NCI-H1105 treated with DMSO at 0.1 percent for 48 hours (cell line): ENCODE data around the gene PLXNA4.

Source experiments
- DNase-seq: peaks from one replicate; lab custom pipeline; 2025; lab: John Stamatoyannopoulos, UW

The PLXNA4 gene

DNA sequence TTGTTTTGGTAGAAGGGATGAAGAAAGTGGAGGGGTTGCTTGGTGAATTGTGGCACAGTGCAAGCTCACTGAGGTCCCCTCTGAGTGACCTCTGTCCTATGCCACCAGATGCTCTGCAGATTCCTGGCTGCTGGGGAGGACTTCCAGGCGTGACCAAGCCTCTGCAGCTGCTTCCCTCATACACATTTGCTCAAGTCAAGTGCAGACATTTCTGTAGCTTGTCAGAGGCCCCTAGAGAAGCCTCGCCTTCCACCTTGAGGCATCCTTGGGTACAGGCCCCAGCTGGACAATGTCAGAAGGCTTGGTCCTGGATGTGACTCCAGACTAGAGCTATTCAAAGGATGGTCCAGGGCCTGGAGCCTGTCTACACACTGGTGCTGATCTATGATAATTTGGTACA lies 464.2 kb downstream of the PLXNA4 start:
- DNase-seq, result no peak

DNA sequence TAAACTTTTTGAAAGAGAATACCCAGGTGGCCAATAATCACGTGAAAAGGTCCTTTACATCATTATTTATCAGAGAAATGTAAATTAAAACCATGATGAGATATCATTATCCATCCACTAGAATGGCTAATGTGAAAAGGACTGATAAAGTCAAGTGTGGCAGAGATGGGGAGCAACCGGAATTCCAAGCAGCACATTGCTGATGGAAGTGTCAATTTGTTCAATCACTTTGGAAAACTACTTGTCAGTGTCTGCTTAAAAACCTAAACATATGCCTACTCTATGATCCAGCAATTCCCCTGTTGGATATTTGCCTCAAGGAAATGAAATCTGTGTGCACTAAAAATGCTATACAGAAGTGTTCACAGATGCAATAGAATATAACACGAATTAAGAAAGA lies 465.6 kb downstream of the PLXNA4 start:
- DNase-seq, result no peak

DNA sequence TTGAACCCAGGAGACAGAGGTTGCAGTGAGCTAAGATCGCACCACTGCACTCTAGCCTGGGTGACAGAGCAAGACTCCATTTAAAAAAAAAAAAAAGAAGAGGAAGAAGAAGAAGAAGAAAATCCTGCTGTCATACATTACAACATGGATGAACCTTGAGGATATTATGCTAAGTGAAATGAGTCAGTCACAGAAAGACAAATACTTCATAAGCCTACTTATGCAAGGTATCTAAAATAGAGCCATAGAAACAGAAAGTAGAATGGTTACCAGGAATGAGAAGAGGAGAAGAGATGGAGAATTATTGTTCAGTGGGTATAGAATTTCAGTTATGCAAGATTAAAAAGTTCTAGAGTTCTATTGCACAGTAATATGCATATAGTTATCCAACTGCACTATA lies 466.5 kb downstream of the PLXNA4 start:
- no peak for DNase-seq

DNA sequence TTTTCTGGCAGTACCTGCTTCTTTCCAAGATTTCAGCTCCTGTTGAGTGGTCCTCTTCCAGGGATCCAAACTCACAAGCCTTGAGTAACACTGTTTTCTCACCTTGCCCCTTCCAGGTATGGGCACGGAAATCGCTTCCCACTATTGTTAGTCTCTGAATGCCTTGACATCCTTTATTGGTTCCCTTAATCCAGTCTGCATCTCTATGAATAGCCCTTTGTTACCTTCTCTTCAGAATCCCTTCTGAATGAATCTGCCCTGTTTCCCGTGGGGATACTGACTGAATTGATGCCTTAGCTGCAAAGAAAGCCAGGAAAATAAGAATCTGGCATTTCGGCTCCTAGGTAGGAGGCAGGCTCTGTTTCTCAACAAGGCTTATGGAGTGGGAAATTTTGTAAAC lies 467.7 kb downstream of the PLXNA4 start:
- DNase-seq, result no peak

DNA sequence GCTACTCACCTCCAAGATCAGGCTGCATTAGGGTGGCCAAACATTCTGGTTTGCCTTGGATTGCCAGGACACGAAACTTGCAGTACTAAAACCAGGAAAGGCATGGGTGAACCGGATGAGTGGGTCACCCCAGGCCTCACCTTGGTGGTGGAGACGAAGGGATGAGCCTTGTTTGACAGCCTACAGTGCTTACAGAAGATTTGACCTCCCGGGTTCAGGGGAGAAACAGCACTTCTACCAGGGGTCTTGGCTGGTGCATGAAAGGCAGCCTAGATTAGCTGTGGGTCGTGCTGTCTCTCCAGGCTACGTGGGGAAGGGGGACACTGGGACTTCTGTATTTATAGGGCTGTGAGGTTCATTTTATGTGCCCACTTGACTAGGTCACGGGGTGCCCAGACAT lies 469.8 kb downstream of the PLXNA4 start:
- DNase-seq, result no peak

DNA sequence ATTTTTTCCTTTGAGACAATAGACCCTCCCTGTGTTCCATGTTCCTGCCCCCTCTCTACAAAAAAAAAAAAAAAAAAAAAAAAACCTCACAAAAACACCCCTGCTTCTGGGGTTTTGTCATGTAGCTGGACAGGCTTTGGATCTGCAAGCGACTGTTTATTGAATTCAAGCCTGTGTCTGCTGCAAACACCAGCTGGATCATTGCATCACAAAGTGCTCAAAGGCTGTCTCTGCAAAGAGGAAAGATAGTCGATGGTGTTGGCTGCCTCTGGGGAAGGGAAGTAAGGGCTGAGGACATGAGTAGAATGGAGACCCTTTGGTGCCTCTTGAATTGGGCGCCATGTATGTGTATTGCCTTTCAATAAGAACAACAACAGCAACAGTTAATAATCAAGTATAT lies 471.2 kb downstream of the PLXNA4 start:
- no peak for DNase-seq

DNA sequence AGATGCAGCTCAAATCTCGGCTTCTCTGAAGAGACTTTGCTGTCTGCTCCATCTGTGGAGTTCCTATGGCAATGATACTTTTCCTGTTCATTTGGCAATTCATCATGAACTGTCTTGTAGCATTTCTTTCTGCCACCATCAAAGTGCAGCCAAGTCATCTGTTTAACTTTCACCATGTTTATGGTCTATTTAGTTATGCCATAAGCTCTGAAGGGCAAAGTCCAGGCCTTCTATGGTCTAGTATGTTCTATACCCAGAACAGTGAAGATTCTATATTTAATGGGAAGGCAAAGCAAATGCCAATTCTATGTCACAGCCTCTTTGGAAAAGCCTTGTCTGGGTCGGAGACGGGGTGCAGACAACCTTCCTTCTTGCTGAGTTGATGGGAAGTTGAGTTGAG lies 472.6 kb downstream of the PLXNA4 start:
- DNase-seq, result no peak

DNA sequence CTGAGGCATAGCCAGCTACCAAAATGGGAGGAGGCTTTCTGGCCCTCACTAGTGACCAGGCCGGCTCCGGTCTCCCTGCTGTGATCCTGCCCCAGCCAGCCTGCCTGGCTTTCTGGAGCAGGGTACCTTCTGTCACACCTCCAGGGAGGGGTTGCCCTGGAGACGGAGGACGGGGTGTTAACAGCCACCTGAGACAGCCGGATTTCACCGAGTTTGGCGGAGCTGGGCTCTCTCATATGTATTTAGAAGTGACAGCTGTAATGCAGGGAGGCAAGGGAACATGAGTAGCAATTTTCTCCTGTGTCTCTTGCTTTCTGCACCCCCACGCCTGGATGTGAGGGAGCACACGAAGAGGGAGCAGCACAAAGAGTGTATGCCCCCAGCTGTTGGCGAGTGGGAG lies 473.3 kb downstream of the PLXNA4 start:
- no peak for DNase-seq

DNA sequence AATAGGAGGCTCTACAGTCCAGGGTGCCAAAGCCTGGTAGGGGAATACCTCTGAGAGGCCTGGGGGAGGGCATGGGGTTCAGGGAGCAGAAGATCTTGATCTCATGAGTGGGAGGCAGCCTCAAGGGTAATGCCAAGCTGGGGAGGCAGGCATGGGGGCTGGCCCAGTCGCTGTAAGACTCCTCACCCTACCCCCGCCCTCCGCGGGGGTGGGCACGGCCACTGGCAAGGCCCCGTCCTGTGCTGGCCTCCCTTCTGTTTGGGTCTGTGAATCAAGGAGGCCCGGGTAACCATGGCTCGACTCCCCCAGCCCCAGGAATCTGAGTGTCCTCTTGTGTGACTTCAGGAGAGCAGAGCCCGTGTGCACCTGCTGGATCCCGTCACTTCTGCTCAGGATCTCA lies 473.9 kb downstream of the PLXNA4 start:
- DNase-seq, result no peak

DNA sequence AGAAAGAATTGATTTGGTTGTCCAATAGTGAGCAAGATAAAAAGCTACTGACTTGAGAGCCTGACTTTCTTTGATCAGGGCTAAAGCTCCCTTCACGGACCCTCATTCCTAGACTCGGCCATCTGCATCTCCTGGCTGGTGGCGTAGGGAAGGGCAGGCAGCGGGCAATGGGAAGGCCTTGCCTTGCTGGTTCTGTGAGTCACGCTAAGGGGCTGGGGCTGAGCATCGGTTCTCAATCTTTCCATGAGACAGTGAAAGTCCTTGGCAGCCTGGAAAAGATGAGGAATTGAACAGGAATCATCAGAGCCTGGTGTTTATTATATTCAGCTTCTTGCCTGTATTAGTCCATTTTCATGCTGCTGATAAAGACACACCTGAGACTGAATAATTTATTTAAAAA lies 475.3 kb downstream of the PLXNA4 start:
- no peak for DNase-seq

DNA sequence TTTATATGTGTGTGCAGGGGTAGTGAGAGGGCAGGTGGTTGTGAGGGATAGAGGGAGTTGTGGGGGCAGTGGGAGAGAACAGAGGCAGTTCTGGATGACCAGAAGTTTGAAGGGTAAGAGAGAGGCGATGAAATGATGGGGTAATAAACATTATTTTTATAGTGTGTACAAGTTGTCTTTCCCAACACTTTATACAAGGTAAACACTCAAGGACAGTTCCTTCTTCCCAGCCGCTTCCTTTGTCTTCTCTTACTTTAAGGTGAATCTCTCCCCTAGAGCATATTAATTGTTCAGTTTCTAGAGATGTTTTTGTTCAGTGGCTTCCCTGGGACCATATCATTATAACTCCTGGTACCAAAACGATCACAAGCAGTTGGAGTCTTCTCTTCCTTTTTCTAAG lies 475.8 kb downstream of the PLXNA4 start:
- DNase-seq, result no peak

DNA sequence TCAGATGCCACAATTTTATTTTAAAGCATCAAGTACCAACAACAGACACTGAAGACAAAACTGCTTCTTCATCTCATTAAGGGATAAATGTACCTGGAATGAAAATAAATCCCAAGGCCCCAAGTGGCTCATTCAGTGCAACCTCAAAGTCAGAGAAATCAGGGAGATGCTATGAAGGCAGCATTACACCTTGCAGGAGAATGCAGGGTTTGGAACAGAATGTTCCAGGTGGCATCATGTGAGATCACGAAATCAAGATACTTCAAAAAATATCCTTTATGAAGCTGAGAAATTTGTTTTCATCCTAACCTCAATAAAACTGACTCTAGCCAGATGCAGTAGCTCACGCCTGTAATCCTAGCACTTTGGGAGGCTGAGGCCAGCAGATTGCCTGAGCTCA lies 477.1 kb downstream of the PLXNA4 start:
- no peak for DNase-seq

DNA sequence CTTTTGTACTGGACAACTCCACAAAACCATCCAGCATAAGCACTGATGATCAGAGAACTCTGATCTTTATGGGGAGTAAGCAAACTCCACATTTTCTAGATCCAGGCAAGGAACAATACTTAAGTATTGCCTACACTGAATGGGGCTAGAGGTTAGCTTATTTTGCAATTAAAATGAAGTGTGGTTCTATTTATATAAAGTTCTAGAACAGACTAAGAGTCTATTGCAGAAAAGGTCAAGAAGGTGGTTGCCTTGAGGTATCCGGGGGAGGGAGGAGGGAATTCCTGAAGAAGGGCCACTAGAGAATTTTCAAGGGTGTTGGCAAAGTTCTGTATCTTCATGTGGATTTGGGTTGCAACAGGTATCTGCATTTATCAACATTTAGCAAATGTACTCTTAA lies 477.9 kb downstream of the PLXNA4 start:
- no peak for DNase-seq

DNA sequence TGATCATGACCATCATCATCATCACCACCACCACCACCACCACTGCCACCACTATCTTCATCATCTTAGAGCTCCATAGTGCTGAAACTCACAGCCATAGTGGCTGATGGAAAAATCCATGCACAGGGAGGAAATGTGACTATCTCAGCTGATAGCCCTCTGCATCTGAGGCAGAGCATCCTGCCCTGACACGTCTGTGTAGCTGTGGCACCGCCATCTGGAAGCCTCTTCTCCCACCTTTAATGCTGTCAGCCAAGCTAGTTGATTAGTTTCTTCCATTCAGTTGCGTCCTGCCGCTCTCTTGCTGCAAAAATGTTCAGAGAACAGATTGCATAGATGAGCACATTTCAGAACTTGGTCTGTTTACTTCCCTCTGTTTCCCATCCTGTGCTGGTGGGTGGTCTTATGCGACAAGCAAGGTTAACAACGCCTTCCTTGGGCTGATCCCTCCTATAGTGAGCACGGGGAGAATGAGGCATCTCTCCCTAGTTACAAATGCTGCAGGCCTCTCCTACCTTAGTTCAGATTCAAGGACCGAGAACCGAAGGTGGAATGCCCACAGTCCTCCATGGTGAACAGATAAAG lies 478.6 kb downstream of the PLXNA4 start:
- DNase-seq, result no peak

DNA sequence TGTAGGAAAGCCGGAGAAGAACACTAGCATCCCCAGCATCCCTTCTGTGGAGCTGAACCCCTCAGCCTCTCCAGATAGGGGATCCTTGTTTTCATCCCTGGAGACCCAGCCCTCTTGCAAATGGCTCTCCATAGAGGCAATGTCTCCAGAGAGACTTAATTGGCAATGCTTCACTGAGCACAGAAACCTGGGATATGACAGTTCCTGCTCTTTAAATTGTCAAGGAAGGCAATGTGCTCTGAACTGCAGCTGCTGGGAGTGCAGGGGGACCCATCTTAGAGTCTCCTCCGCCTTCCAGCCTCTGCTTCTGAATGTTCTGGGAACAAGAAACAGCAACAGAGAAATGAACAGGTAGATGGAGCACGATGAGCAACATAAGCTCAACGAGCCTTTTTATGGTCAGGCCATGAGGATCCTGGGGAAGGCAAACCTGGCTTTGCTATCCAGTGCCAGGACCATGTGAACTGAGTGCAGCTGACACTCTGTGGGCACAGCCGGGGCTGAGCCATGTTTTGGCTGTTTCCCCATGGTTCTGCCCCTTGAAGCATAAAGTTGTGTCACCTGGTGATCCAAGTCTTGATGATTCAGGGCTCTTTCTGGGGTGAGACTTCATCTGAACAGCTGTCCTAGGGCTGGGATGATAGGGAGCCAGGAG lies 481.0 kb downstream of the PLXNA4 start:
- DNase-seq, result no peak

DNA sequence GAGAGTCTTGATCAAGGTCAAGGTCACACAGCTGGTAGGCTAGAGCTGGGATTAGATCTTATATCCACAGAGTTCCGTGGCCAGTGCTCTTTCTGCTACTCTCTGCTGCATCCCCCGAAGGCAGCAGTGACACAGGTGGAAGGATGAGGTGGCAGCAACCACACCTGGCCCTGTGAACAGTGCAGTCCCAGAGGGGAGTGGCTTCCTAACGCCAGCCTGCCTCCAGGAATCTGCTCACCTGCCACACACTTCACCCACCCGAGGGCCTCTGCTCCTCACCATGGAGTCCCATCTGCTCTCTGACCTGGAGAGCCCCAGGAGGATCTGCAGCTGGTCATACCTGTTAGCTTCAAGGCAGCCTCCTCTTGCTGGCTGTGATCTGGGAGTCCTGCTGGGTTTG lies 484.2 kb downstream of the PLXNA4 start:
- no peak for DNase-seq

DNA sequence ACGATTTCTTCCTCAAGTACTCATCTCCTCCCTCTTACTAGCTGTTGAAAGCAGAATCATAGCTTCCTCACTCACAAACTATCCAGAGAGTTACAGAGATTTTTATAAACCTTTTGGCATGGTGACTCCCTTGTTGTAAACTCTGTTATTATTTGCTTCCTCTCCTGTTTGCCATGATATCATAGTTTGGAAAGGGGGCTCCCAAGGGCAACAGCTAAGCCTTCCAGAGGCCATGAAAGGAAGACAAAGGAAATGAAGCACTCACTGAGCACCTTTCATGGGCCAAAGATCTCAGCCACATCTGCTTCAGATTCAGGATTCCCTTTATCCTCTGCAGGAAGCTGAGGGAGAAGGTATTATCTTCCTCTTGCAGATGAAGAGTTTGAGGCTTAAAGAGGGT lies 484.6 kb downstream of the PLXNA4 start:
- DNase-seq, result no peak

DNA sequence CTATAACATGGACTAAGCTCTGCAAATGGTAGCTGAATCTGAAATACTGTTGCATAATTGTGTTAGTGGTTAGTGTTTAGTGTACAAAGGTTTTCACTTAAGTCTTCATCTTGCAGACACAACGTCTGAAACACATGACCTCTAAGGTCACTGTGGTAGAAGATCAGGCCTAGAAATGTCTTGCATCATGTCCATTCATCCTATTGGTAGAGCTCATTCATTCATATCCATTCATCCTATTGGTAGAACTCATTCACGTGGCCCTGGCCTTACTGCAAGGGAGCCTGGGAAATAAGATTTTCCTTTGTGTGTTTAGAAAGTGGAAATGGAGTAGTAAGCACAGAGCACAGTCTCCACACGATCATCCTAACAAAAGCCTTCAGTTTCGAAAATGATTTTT lies 485.8 kb downstream of the PLXNA4 start:
- DNase-seq, result no peak

DNA sequence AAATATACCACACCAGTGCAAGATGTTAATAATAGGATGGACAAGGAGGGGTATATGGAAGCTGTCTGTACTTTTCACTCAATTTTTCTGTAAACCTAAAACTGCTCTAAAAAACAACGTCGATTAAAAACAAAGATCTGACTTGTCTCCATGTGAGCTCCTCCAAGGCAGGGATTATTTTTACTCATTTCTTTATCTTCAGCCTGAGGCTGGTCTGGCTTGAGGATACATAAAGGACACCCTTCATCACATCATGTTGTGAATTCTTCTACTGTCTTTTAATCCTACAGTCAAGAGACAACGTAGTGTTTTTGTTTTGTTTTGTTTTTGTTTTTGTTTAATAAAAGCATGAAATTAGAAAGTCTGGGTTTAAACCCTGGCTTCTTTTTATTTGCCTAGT lies 486.9 kb downstream of the PLXNA4 start:
- DNase-seq, result no peak

DNA sequence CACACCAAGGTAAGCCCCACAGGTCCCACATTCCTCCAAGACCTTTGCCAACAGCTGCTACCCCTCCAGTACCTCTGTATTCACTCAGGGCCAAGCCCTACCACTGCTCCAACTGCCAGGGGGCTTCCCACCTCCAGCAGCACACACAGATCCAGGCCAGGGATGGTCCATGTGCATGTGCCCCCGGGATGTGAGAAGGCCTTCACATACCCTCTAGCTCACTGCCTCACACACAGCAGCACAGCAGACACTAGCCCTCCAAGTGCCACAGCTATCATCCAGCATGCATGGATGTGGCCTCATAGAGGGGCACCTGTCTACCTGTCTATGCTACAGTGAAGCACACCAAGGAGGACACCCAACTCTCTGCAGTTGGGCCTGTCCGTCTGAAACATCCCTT lies 488.8 kb downstream of the PLXNA4 start:
- no peak for DNase-seq

DNA sequence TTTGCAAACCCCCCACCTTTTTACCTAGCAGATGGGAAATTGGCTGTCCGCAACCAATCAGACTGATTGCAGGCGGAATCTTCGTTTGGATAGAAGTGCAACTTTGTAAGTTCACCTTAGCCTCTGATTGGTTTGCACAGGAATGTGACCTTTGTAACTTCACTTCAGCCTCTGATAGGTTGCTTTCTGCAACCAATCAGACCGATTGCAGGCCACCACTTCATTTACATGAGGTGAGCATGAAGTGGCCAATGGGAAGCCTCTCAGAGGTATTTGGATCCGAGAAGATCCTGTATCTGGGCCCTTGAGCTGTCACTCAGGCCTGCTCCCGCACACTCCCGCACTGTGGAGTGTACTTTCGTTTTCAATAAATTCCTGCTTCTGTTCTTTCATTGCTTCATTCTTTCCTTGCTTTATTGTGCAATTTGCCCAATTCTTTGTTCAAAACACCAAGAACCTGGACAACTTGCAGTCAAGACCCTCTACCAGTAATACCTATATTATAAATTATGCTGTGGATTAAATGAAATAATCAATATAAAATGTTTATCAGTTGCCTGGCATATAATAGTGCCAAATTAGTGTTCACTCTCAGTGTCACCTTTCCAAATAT lies 491.4 kb downstream of the PLXNA4 start:
- no peak for DNase-seq

DNA sequence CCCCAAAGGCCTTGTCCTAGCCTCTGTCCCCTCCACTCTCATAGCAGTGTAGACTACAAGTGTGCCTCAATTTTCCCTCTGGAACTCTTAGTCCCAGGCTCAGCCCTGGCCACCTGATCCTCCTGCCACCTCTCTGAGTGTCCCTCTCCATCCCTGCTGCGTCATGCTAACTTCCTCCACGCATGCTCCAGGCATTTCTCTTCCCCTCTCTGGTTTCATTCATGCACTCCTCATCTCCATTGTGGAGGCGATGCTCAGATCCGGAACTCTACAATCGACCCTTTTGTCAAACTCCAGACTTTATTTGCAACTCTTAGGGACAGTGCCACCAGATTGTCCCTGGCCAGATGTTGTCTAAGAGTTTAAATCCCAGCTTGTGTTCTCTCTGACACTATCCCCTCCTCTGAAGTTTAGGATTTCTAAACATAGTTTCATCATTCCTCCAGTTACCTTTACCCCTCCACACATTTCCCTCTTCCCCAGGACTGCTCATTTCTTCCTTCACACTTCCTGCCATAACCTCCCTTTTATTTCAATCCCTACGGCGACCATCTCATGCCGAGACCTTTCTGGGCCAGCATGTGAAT lies 492.6 kb downstream of the PLXNA4 start:
- no peak for DNase-seq

DNA sequence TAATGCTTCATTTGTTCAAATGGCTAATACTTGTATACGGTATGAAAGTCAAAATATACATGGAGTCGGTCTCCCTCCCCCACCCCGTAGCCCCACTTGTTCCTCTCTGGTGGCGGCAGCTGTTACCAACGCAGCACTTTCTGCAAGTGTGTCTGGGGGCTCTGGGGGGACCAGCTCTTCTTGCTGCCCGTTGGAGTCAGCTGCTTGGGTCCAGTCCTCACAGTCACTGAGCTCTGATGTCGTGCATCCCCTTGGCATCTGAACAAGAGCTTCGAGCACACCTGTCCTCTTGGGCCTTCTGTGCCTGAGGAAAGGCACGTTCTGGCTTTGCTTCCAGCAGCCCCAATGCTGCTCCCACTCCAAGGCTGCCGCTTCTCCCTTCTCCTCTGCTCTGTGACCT lies 493.1 kb downstream of the PLXNA4 start:
- no peak for DNase-seq

DNA sequence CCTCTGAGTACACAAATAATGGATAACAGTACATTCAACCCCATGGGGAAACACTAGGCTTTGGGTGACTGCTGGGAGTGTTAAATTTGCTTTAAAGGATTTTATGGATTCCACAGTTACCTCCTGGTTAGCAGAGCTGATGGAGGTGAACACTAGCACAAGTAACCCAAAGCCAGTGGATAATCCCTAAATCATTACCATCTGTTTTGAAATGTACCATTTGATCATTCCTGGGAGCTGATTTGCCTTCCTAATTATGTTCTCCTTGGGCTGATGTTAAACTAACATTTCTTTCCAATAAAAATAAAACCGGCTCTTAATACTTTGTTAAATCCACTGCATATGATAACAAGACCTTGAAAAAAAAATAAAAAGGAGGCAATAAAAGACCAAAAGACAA lies 493.9 kb downstream of the PLXNA4 start:
- DNase-seq, result no peak
